GM12878 (cell line): Measurements from ENCODE around the gene SFN. TPM values are rescaled to one million over a fixed set of nuclear protein-coding genes. Genes with fewer than 3 reads are reported as not detected.

Experiments
- ATAC-seq: fragments of 200-7000 bp; cut with Tn5 transposase; 3 replicates; pipeline ENCODE4 v1.9.1; 2020; ENCODE audit warnings: mild to moderate bottlenecking, moderate library complexity
- BruUV-seq: library from RNA; stranded (reverse); fragments of 400-500 nt; replicated peaks from 2 replicates; lab custom pipeline; 2021; lab: Mats Ljungman, UMichigan
- CTCF ChIA-PET: fragments of 300-600 bp; sonication (Branson Sonifier 250); formaldehyde crosslinking; extraction: SDS; loops from one replicate; lab custom pipeline; 2021; ENCODE audit warnings: inconsistent platforms; lab: Yijun Ruan, JAX
- POLR2A ChIA-PET: fragments of 350-600 bp; formaldehyde crosslinking; extraction: SDS; loops from one replicate; lab custom pipeline; 2021; ENCODE audit warnings: inconsistent platforms; lab: Charles Lee
- RAD21 ChIA-PET: fragments of 300-600 bp; sonication (Branson Sonifier 250); formaldehyde crosslinking; loops from one replicate; lab custom pipeline; 2023; ENCODE audit warnings: antibody characterized with exemption; ENCODE audit not compliant: unreplicated experiment; lab: Charles Lee
- SMC1A ChIA-PET: fragments of 300-600 bp; sonication (Branson Sonifier 250); formaldehyde crosslinking; loops from one replicate; lab custom pipeline; 2023; ENCODE audit not compliant: unreplicated experiment, uncharacterized antibody; lab: Charles Lee
- DNase-seq: peaks from one replicate; pipeline ENCODE4 v3.0.0-alpha.2; 2011; ENCODE audit warnings: low read depth, low spot score
- FAIRE-seq: peaks from 3 replicates; lab custom pipeline; 2011; peaks lifted over from hg19 to GRCh38; lab: Jason Lieb, UNC
- H2AFZ ChIP-seq: 2 replicates; pipeline ENCODE4 v1.6.0; 2011; ENCODE audit warnings: low read depth, low read length, control low read depth; ENCODE audit not compliant: control insufficient read depth
- H3K27ac ChIP-seq: 2 replicates; pipeline ENCODE4 v1.5.1; 2011; ENCODE audit warnings: control low read depth; ENCODE audit not compliant: control insufficient read depth, insufficient read depth
- H3K27me3 ChIP-seq, 2 experiments: replicated peaks in 1 of 2; 2 replicates each; pipeline versions ENCODE4 v1.6.0 to v1.6.1; 2011; ENCODE audit warnings: low read length in 1 of 2; ENCODE audit not compliant: control insufficient read depth in 2 of 2, insufficient read depth in 2 of 2
- H3K36me3 ChIP-seq, 2 experiments: 2 replicates each; pipeline ENCODE4 v1.5.1; 2011; ENCODE audit warnings: low read length in 1 of 2; ENCODE audit not compliant: control insufficient read depth in 2 of 2, insufficient read depth in 2 of 2
- H3K4me1 ChIP-seq: 2 replicates; pipeline ENCODE4 v1.6.1; 2011; ENCODE audit warnings: mild to moderate bottlenecking, low read length, moderate library complexity, mixed read lengths; ENCODE audit not compliant: control insufficient read depth, insufficient read depth
- H3K4me2 ChIP-seq: 2 replicates; pipeline ENCODE4 v1.6.0; 2011; ENCODE audit warnings: control low read depth; ENCODE audit not compliant: control insufficient read depth, insufficient read depth
- H3K4me3 ChIP-seq: fragments of 200-600 bp; sonication (generic); 2 replicates; pipeline ENCODE4 v1.5.1; 2016
- H3K79me2 ChIP-seq: 2 replicates; pipeline ENCODE4 v1.6.0; 2011; ENCODE audit warnings: low read length; ENCODE audit not compliant: control insufficient read depth, insufficient read depth
- H3K9ac ChIP-seq: 2 replicates; pipeline ENCODE4 v1.8.0; 2011; ENCODE audit warnings: low read length, control low read depth, mixed read lengths; ENCODE audit not compliant: control insufficient read depth, insufficient read depth
- H3K9me3 ChIP-seq: replicated peaks from 3 replicates; pipeline ENCODE4 v1.5.1; 2011; ENCODE audit warnings: mild to moderate bottlenecking, low read length; ENCODE audit not compliant: control insufficient read depth, insufficient read depth
- H4K20me1 ChIP-seq: 2 replicates; pipeline ENCODE4 v1.6.0; 2011; ENCODE audit not compliant: control insufficient read depth, insufficient read depth
- BRCA1 ChIP-seq: IDR thresholded peaks from 2 replicates; pipeline ENCODE4 v1.6.1; 2011; ENCODE audit warnings: low read depth, low read length, improper control_type of control experiment
- CREB1 ChIP-seq: IDR thresholded peaks from 2 replicates; pipeline ENCODE4 v1.6.1; 2012; ENCODE audit warnings: low read depth, mild to moderate bottlenecking, inconsistent platforms
- MTA2 ChIP-seq: fragments of 450-650 bp; IDR thresholded peaks from 2 replicates; pipeline ENCODE4 v1.6.1; 2016; ENCODE audit warnings: low read depth, mild to moderate bottlenecking, moderate library complexity
- MYC ChIP-seq: IDR thresholded peaks from 2 replicates; pipeline ENCODE4 v1.6.1; 2011; ENCODE audit warnings: mild to moderate bottlenecking, low read length, moderate library complexity, inconsistent platforms; ENCODE audit not compliant: insufficient read depth, insufficient replicate concordance, insufficient read length, severe bottlenecking
- RBBP5 ChIP-seq: fragments of 200-600 bp; sonication (generic); conservative IDR thresholded peaks from 2 replicates; pipeline ENCODE4 v1.6.1; 2016
- SIN3A ChIP-seq: IDR thresholded peaks from 2 replicates; pipeline ENCODE4 v1.6.1; 2012; ENCODE audit warnings: low read depth, low read length, improper control_type of control experiment
- SMAD1 ChIP-seq: fragments of 450-650 bp; IDR thresholded peaks from 2 replicates; pipeline ENCODE4 v1.6.1; 2018; ENCODE audit warnings: mild to moderate bottlenecking, low read depth; ENCODE audit not compliant: partially characterized antibody
- ZNF207 ChIP-seq: fragments of 450-650 bp; IDR thresholded peaks from 2 replicates; pipeline ENCODE4 v1.6.1; 2014; ENCODE audit warnings: antibody characterized with exemption, mild to moderate bottlenecking, borderline replicate concordance
- WGBS: methylation state at CpG from one replicate; pipeline ENCODE4 v1.1.6; 2016; ENCODE audit warnings: low lambda C conversion rate; ENCODE audit not compliant: insufficient replicate concordance, insufficient coverage; ENCODE audit errors: missing lambda C conversion rate; 5-methylcytosine and 5-hydroxymethylcytosine counted together
- in situ Hi-C: fragments of 300-500 bp; cut with MboI; formaldehyde crosslinking; loops from 9 replicates; pipeline ENCODE4 v1.14.3; 2018; ENCODE audit warnings: mixed read lengths
- intact Hi-C: fragments of 100-400 bp; cut with micrococcal nuclease; formaldehyde crosslinking; loops from one replicate; pipeline ENCODE4 v1.14.2; 2022; ENCODE audit not compliant: unreplicated experiment
- polyA plus RNA-seq, 11 experiments: library from polyadenylated mRNA; depleted of rRNA in 4 of 11; unstranded in 6 of 11; stranded (reverse) in 5 of 11; fragments of >200 nt; fragmentation: Nextera tagmentation in 4 of 11; fragmentation: Illumina TruSeq in 1 of 11; extraction: Ambion mirVana in 4 of 11; extraction: Trizol in 1 of 11; gene quantifications; 1 replicate in 1 of 11; 2 replicates in 10 of 11; pipeline versions ENCODE4 v1.2.1 to v1.2.3, GENCODE V29; 2011 to 2016; ENCODE audit warnings: inconsistent platforms in 2 of 11, missing spikeins in 2 of 11, low read depth in 1 of 11
- total RNA-seq, 4 experiments: library from RNA; depleted of rRNA in 3 of 4; stranded (reverse); fragments of >200 nt in 3 of 4; fragmentation: Illumina TruSeq in 1 of 4; extraction: Trizol in 1 of 4; gene quantifications; 2 replicates each; pipeline versions ENCODE4 v1.2.1 to v1.2.3, GENCODE V29; 2013 to 2021
- TF ChIP-seq, protein P1 (sequence below): fragments of 450-650 bp; IDR thresholded peaks from 2 replicates; pipeline ENCODE4 v1.6.1; 2017; ENCODE audit warnings: mild to moderate bottlenecking, moderate library complexity
- TF ChIP-seq, protein P2 (sequence below): IDR thresholded peaks from 2 replicates; pipeline ENCODE4 v1.6.1; 2011; ENCODE audit warnings: low read depth, low read length, improper control_type of control experiment, borderline replicate concordance

The SFN gene
- total and polyA plus RNA-seq, 10 of the 15 experiments (the other 5 are each of a cell fraction or from before 2014, with no cell fraction given), result 0.19 to 2.9 (median 1.0) TPM

DNA sequence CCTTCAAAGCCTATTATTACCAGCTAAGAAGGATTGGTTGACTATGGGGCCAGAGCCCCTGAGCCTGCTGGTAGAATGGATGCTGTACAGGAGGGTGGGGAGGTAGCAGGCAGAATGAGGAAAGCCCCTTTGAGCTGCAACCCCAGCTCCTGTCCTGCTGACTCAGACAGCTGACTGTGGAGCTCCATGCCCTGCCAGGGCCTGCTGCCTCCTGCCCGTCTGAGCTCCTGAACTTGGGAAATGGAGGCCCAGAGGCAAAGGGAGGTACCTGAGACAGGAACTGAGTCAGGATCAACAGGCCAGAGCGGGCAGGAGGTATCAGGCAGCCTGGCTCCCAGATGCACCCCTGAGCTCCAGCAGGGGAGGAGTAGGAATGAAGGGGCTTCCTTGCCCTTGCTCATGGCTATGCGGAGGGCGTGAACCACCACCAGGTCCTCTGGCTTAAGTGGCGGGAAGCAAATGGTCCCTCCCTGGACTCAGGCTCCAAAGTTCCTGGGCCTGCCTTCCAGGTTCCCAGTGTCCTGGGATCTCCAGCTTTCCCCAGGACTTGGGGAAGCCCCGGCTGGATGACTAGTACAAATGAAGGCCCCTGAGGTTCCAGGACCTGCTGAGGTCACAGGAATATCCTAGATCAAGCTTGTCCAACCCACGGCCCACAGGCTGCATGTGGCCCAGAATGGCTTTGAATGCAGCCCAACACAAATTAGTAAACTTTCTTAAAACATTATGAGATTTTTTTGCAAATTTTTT lies 3.9 kb upstream of the SFN start:
- BruUV-seq, result no TSS peak
- intact Hi-C loops, result no loop called here
- POLR2A ChIA-PET, result interaction anchor here (0.5 to 1.9 kb wide), 8 partner anchors 8 to 333 kb away, joined by 3 to 6 read pairs (median 4); no protein-coding TSS in a partner anchor

More for the DNA sequence above, 3.9 kb upstream of the SFN start:
- H4K20me1 ChIP-seq, result no peaks in the 10 kb centered on the region
- WGBS, result 89% methylated on average over 7 of the region's 7 CpGs
- FAIRE-seq (no peak), ATAC-seq (peak; percentile 23; the same call in 1 of the 3 replicates), DNase-seq (no peak)
- H3K79me2 ChIP-seq, result no peaks in the 10 kb centered on the region; the same call in 1 of the 2 replicates
- H3K4me1 ChIP-seq, result peaks cover 14% of the 10 kb centered on the region
- no peak overlapping the region for H2AFZ ChIP-seq
- peaks cover 6 to 9% of the 10 kb centered on the region in 2 experiments; a peak in 3 of 4 replicates for H3K36me3 ChIP-seq
- no peak overlapping the region for H3K4me3 ChIP-seq
- in situ Hi-C loops, result no loop called here
- CTCF ChIA-PET, result interaction anchor here (0.9 to 5.9 kb wide), 17 partner anchors 10 to 351 kb away, joined by 3 to 25 read pairs (median 4); no protein-coding TSS in a partner anchor
- H3K9me3 ChIP-seq, result no peaks in the 10 kb centered on the region
- no peak overlapping the region for H3K9ac ChIP-seq
- H3K27me3 ChIP-seq, result no peaks in the 10 kb centered on the region
- RAD21 ChIA-PET, result interaction anchor here (1.5 to 2.7 kb wide), 4 partner anchors 10 to 47 kb away, joined by 4 to 8 read pairs (median 6); no protein-coding TSS in a partner anchor
- no peak overlapping the region for H3K4me2 ChIP-seq
- SMC1A ChIA-PET, result interaction anchor here (0.6 to 2.5 kb wide), 7 partner anchors 19 to 338 kb away, joined by 3 to 9 read pairs (median 3); no protein-coding TSS in a partner anchor
- H3K27ac ChIP-seq, result no peak overlapping the region
- TF ChIP-seq RBBP5 (no peak), BRCA1 (no peak), MYC (no peak), CREB1 (no peak), SMAD1 (no peak), ZNF207 (no peak), SIN3A (no peak), MTA2 (no peak)
- TF ChIP-seq, protein P1, sequence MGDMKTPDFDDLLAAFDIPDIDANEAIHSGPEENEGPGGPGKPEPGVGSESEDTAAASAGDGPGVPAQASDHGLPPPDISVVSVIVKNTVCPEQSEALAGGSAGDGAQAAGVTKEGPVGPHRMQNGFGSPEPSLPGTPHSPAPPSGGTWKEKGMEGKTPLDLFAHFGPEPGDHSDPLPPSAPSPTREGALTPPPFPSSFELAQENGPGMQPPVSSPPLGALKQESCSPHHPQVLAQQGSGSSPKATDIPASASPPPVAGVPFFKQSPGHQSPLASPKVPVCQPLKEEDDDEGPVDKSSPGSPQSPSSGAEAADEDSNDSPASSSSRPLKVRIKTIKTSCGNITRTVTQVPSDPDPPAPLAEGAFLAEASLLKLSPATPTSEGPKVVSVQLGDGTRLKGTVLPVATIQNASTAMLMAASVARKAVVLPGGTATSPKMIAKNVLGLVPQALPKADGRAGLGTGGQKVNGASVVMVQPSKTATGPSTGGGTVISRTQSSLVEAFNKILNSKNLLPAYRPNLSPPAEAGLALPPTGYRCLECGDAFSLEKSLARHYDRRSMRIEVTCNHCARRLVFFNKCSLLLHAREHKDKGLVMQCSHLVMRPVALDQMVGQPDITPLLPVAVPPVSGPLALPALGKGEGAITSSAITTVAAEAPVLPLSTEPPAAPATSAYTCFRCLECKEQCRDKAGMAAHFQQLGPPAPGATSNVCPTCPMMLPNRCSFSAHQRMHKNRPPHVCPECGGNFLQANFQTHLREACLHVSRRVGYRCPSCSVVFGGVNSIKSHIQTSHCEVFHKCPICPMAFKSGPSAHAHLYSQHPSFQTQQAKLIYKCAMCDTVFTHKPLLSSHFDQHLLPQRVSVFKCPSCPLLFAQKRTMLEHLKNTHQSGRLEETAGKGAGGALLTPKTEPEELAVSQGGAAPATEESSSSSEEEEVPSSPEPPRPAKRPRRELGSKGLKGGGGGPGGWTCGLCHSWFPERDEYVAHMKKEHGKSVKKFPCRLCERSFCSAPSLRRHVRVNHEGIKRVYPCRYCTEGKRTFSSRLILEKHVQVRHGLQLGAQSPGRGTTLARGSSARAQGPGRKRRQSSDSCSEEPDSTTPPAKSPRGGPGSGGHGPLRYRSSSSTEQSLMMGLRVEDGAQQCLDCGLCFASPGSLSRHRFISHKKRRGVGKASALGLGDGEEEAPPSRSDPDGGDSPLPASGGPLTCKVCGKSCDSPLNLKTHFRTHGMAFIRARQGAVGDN, result no peak
- TF ChIP-seq, protein P2, sequence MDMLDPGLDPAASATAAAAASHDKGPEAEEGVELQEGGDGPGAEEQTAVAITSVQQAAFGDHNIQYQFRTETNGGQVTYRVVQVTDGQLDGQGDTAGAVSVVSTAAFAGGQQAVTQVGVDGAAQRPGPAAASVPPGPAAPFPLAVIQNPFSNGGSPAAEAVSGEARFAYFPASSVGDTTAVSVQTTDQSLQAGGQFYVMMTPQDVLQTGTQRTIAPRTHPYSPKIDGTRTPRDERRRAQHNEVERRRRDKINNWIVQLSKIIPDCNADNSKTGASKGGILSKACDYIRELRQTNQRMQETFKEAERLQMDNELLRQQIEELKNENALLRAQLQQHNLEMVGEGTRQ, result no peak
